MV-4-11 (cell line): Measurements from ENCODE around the gene CHCHD3.

Source experiments
- DNase-seq: peaks from one replicate; lab custom pipeline; 2025; lab: John Stamatoyannopoulos, UW

CHCHD3 gene

DNA sequence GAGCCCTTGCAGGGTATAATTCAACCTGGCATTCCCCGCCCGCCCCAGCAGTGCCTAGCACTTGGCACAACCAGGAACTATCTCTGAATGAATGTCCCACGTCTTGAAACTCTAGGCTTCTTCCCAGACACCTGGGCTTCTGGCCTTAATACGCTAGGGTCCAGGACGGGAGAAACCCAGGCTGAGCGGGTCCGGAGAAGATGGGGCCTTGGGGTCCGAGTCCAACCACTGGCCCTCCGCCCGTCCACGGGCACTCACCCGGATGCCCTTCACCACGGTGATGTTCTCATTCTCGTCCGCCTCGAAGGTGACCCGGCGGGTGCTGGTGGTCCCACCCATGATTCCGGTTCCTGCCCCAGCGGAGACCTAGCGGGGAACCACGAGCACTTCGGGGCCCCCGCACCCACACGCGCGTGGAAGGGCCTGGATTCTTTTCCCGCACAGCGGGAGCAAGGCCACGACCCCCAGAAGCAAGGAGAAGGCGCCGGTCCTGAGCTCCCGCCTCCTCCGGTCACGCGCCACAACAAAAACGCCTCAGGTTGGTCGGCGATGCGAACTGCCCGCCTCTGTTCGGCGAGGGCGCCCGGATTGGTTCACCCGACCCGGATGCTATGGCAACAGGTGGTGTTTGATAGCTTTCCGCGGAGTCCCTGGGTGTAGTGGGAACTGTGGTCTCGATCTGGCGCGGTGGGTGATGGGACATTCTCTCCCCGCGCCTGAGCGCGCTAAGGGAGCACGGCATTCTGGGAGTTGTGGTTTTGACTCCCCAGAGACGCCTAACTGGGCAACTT lies at the start of gene CHCHD3:
Gene CHCHD3, minus strand, starts transcription at position 492 of the 791 bp plus-strand sequence. Its CDS starts 153 bp downstream, at position 339.
- DNase-seq = peak; percentile 99

DNA sequence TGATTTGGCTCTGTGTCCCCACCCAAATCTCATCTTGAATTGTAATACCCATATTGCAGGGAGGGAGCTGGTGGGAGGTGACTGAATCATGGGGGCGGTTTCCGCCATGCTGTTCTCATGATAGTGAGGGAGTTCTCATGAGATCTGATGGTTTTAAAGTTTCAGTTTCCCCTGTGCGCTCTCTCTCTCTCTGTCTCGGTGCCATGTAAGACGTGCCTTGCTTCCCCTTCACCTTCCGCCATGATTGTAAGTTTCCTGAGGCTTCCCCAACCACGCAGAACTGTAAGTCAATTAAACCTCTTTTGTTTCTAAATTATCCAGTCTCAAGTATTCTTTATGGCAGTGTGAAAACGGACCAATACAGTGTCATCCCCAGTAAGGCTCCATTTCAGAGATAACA lies 48.3 kb upstream of the CHCHD3 start:
- no peak for DNase-seq

DNA sequence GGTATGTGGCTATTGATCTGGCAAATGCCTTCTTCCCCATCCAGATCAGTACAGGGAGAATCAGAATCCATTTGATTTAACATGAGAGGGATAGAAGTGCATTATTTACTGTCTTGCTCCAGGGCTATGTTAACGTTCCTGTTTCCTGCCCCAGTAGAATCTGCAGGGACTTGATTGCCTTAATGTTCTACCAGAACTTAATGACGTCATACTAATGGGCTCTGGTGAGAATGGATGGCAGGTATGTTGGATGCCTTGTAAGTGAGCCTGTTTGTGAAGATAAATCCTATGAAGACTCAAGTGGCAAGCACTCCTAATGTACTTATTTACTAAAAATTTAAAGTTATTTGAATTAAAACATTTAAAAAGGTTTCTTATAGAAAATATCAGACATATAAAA lies 44.5 kb upstream of the CHCHD3 start:
- no peak for DNase-seq

DNA sequence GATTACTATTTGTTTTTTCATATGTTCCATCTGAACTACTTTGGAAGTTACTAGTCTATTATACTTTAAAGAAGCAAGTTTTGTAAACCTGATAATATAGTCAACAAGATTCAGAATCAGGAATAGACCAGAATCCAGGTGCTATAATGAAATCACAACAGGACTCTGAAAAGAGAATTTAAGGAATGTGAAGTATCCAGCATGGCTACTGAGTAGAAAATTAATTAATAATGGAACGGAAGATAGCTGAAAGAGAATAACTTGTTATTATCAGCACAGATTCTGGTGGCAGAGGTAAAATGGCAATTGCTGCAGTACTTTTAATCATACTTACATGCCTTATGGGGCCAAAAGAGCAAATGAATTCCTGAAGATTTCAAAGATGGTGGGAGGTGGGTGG lies 43.1 kb upstream of the CHCHD3 start:
- DNase-seq = no peak

DNA sequence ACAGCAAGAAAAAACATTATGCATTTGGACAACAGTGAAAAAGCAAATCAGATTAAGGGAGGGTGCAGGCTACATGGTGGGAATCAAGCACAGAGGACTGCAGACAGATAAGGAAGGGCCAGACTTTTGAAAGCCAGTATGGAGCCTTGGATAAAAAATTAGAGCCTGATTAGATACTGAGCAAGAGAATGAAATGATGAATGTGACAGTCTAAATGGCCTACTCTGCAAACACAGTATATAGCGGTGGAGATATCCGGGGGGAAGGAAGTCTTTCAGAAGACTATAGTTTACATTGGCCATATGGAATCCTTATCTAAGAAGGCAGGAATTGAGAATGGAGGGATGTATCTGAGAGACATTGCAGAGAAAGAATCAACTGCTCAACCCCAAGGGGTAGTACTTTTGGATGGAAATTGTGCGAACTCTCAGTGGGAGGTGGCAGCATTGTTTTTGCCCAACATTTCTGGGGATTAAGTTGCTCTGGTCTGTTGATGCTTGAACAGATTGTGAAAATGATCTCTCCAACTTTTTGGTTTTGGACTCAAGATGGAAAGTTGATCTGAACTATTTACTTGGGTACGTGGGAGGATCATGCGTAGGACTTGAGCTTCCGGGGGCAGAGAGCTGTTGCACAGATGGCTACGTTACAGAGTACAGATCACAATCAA lies 39.4 kb upstream of the CHCHD3 start:
- no peak for DNase-seq

DNA sequence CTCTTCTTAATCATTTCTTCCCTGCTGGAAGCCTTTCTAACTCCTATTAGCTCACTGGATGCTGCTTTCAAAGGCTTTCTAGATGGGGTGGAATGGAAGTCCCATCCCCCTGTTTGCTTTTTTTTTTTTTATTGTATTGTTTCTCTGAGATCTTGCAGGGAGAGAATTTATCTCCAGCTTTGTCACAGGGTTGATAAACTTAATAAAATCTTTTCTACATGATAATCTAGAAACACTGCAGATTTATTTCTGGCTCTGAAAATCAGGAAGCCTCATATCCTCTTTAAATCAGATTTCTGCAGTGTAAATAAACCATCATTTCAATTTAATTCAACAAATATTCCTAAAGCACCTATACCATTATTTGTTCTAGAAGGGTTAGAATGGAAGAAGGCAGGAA lies 37.2 kb upstream of the CHCHD3 start:
- no peak for DNase-seq

DNA sequence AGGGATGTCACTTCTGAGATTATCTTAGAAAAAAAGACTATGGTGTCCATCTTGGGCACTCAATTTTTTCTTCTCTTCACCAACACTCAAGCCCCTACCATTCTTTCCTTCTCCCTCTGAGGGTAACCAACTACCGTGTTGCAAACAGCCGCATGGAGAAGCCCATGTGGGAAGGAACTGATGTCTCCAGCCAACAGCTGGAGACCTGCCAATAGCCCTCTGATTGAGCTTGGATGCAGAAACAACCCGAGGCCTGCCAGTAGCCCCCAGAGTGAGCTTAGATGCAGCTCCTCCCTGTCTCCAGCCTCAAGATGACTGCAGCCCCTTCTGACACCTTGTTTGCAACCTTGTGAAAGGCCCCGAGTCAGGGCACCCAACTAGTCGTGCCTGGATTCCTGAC lies 36.4 kb upstream of the CHCHD3 start:
- no peak for DNase-seq

DNA sequence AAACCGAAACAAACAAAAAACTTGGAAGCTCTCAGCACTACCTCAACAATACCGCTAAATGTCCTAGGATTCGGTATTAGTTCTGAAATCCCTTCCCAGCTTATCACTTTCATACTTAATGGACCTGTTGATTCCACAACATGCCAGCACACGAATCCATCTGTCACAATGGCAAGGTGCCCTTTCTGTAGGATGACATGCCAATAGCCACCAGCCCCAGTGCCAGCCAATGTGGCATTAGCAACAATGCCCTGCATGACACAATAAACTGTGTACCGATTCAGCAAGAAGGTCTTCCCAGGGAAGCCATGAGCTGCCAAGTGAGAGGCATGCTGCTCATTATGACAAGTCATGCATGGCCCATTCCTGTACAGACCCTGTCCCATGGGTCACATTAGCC lies 35.6 kb upstream of the CHCHD3 start:
- DNase-seq = no peak

DNA sequence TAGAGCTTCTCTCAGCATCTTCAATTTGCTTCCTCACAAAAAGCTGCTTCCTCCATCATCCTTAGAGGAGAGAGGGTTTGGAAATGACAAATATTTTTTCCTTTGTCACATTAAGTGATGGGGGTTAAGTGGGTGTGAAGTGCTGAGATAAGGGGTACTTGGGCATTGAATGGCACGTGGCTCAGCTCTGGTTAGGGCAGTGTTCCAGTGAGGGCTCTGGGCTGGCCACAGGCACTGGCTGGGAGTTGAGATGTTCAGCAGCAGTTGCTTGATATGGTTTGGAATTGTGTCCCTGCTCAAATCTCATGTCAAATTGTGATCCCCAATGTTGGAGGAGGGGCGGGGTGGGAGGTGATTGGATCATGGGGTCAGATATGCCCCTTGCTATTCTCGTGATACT lies 33.7 kb upstream of the CHCHD3 start:
- DNase-seq = no peak

DNA sequence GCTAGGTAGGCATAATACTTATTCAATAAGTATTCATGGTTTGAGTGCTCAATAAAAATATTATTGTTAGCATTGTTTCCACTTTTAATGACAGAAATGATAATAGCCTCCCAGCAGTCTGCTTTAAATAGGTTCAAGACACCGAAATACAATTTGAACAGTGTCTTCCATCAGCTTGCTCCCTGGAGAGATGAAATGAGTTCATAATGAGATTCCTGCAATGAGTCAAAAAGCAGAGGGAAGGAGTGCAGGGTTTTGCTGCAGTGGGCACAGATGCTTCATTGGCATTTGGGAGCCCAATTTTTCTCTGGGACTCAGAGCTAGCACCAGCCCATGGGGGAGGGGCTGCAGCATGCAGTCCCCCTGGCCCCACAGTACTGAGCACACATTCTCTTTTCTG lies 32.6 kb upstream of the CHCHD3 start:
- DNase-seq = no peak

DNA sequence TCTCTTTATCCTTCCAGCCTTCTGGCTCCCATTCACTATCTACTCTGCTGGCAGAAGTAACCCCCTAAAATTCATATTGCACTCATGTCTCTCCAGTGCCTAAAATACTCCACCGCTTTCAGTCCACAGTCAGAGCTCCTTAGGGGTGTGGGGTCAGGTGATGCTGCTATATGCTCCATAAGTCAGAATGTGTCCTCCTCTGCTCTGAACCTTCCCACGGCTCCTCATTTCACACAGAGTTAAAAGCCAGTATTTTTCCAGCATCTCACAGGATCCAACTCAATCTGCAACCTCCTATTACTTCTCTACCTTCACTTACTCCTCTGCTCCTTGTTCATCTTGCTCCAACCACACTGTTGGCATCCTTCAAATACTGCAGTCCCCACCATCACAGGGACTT lies 31.1 kb upstream of the CHCHD3 start:
- DNase-seq = no peak

DNA sequence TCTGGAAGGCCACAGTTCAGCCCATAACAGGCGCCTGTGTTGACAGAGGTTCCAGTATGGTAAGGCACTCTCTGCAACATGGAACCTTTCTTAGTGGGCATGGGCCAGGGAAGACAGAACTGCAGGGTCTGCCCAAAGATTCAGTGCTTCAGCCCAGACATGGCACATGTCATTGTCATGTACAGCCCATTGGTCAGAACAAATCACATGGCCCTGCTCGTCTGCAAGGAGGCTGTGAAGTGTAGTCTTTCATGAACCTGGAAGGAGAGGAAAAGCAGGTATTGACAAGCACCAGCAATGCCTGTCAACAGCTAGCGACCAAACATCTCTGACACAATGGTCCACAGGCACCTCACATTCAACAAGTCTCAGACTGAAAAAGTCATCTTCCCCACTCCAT lies 30.4 kb upstream of the CHCHD3 start:
- DNase-seq = no peak

DNA sequence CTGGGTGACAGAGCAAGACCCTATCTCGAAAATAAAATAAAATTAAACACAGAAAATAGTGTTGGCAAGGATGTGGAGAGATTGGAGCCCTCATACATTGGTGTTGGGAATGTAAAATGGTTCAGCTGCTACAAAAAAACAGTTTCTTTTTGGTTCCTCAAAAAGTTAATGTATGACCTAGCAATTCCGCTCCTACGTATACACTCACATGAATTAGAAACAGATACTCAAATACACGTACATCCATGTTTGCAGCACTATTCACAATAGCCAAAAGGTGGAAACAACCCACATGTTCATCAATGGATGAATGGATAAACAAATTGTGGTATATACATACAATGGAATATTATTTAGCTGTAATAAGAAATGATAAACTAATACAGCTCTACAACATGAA lies 28.4 kb upstream of the CHCHD3 start:
- DNase-seq = no peak

DNA sequence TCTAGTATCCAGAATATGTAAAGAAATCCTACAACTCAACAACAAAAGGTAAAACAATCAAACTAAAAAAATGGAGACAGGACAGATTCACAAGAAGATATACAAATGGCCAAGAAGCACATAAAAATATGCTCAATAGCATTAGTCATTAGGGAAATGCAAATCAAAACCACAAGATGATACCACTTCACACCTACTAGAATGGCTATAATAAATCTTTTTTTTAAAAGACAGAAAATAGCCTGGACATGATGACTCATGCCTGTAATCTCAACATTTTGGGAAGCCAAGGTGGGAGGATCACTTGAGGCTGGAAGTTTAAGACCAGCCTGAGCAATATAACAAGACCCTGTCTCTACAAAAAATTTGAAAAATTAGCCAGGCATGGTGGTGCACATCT lies 27.9 kb upstream of the CHCHD3 start:
- no peak for DNase-seq

DNA sequence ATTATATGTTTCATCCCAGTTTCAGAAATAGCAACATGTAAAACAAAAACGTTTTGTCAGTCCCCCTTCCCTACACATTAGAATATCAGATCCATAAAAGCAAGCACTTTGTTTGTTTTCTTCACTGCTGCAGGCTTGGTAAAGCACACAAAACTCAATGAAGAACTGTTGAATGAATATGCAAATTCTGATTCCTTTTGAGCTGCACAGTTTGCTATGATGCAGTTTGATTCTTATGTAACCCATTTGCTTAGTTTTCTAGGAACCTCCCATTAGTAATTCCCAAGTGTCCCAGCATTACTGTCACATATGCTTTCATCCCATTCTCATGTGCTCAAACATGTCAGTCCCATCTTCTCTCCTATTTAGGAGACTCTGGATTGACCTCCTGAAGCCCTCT lies 26.1 kb upstream of the CHCHD3 start:
- DNase-seq = no peak

DNA sequence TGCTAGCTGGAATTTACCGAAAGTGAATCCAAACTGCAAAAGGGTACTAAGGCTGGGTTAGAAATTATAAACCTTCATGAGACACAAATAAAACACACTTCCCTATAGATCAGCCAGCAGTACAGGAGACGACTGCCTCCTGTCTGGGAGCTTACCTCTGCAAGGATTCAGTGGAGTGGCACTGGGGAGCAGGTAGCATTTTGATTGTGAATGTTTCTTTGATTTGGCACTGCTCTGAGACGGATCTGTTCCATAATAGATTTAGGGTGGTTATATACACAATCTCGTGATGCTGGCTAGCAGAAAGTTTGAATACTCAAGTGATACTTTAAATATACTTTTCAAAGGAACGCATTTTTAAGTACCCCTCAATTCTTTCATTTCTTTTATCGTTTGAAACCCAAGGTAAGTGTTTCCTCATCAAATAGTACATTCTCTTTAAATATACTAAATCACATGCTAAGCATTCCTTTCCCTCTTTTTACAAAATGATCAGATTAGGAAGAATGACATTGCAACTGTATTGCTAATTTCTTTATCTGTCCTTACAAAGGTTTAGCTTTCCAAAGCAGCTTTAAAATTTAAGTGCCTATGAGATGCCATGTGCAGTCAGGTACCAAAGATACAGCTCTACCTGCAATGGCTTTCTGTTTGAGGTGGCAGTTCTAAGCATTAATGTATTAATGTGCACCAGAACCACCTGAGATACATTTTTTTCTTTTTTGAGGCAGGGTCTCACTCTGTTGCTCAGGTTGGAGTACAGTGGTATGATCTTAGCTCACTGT lies 20.6 kb upstream of the CHCHD3 start:
- DNase-seq = no peak

DNA sequence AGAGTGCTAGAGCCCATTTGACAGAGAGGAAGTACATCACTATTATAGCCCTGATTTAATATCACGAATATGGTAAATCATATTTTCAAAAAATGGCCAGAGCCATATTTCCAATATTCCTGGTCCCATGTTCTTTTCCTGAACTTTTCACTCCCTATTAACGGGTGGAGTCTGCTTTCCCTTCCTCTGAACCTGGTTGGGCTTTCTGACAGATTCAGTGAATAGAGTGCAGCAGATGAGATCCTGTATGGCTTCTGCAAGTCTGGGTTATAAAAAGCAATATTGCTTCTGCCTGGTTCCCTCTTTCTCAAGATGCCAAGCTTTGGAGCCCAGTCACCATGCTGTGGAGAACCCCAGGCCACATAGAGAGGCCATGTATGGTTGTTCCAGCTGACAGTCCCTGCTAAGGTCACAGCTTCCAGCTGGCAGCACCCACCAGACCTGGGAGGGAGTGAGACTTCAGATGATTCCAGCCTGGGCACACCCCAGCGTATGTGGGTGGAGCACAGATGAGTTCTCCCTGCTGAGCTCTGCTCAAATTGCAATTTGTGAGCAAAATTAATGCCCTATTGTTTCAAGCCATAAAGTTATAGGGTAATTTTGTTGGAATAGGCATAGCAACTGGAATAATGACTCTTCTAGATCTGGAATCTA lies 17.9 kb upstream of the CHCHD3 start:
- no peak for DNase-seq

DNA sequence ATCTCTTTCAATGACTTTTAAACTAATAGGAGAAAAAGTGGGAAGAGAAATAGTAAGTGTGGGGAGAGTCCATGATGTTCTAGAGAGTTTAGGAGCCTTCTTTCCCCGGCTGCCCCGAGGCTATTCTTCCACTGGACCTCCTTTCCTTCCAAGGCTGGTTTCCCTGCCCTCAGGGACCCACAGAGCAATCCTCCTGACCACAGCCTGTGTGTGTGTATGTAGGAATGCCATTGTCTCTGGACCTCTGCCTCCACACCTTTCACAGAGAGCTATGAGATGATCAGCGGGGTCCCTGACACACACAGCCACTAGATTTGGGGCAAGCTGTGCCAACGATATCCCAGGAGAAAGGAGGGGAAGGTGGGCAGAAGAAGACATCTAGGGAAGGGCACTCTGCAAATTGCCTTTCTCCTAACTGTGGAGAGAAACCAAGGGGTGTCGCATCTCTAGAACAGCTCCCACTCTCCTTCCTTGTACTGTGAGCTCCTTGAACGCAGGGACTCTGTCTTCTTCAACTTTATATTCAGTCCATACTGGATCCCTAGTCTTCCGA lies 13.3 kb upstream of the CHCHD3 start:
- DNase-seq = no peak

DNA sequence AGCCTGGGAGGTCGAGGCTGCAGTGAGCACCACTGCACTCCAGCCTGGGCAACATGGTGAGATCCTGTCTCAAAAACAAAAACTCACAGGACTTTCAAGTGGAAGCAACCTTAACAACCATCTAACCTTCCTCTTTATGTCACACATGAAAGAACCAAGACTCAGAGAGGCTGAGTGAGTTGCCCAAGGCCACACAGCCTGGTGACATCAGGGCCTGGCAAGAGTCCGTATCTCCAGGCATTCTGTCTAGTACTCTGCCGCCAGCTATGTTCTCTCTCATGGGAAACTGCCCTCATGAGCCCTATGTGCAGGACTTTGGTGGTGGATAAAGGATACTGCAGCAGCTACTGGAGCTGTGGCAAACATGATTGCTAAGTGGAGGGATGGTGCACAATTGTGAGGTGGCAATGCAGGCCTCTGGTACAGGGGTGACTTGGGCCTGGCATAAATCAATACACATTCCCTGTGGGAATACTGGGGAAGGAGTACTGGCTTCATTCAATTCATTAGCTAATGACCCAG lies 10.1 kb upstream of the CHCHD3 start:
- no peak for DNase-seq

DNA sequence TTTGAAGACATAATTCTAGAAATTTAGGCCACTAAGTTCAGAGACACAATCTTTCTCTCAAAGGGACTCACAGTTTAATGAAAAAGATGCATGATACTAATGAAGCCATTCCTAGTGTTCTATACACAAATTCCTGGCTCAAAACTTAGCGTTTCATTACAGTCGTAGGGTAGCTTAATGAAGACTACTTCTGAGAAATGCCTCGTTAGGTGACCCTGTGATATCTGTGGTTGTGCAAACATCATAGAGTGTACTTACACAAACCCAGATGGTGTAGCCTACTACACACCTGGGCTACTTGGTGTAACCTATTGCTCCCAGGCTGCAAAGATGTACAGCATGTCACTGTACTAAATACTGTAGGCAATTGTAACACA lies 488 bp upstream of the CHCHD3 start:
- DNase-seq = no peak

DNA sequence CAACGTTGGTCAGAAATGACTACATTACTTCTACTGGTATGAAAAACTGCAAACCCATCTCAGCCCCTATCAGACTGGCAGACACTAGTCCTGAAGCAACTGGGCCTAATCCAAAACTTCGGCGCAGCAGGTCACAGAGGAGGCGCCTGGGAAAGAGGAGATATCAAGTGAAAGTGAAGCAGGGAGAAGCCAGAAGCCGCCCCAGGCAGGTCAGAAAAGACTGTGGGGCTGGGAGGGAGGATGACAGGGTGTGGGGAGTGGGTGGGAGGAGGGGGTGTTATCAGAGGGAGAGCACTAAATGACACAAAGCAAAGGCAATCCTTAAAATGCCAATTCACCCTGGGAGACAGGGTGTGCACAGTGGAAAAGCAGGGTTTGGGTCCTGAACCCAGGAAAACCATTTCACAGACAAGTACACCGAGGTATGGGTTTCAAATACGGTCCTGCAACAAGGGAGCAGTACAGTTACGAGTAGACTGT lies 731 bp downstream of the CHCHD3 start:
- no peak for DNase-seq

DNA sequence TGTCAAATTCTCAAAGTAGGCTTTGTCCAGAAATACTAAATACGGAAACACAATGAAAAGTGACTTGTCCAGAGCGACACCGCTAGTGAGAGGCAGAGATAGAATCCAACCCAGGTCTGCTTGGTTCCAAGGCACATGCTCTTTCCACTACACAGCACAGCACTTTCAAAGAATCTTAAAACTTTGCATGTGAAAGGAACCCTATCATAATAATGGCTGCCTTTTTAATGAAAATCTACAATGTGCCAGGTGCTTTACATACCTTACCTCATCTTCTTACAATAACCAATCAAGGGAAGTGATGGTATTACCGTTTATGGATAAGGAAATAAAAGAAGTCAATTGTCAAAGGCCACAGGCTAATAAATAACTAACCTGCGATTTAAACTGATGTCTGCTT lies 2.6 kb downstream of the CHCHD3 start:
- DNase-seq = no peak
